A673 (cell line): ENCODE data around the gene LIAS.

Experiments used
- CTCF ChIP-seq: fragments of 300-800, 200-600 bp; sonication (generic); conservative IDR thresholded peaks from 2 replicates; pipeline ENCODE4 v1.5.1; 2017; ENCODE audit warnings: low read depth, mild to moderate bottlenecking, antibody characterized with exemption, low read length, moderate library complexity, mixed read lengths
- EZH2 ChIP-seq: fragments of 200-600 bp; sonication (generic); IDR thresholded peaks from 2 replicates; pipeline ENCODE4 v1.6.1; 2017; ENCODE audit warnings: borderline replicate concordance, low read depth, mild to moderate bottlenecking, mixed read lengths, antibody characterized with exemption, low read length; ENCODE audit not compliant: poor library complexity, severe bottlenecking

- TF ChIP-seq CTCF = no peak
- no peak for TF ChIP-seq EZH2
Observed at GRCh38 chr4:39433878-39434492, 24.9 kb upstream of the LIAS start.
